Activated naive CD8-positive, alpha-beta T cell treated with anti-CD3 and anti-CD28 coated beads, Interleukin-2, amount 10 ng/mL, durations not matched to agents 7 days and 5 days (primary cell): Measurements from ENCODE around the gene SYK. TPM values are rescaled to one million over a fixed set of nuclear protein-coding genes. Genes with fewer than 3 reads are reported as not detected.

Experiments
- ATAC-seq: fragments of 150-1000 bp; cut with Tn5 transposase; one replicate; pipeline ENCODE4 v1.10.0; 2021; ENCODE audit warnings: low read depth, moderate library complexity
- POLR2A ChIA-PET: fragments of 350-600 bp; sonication (Branson Sonifier 250); formaldehyde crosslinking; loops from one replicate; lab custom pipeline; 2021; ENCODE audit warnings: antibody characterized with exemption; lab: Charles Lee
- DNase-seq: peaks from one replicate; pipeline ENCODE4 v3.0.0; 2021
- H3K27ac Mint-ChIP-seq: one replicate; pipeline ENCODE4 v1.8.0; 2022; ENCODE audit warnings: mild to moderate bottlenecking, mixed read lengths
- H3K27me3 Mint-ChIP-seq: one replicate; pipeline ENCODE4 v1.8.0; 2022; ENCODE audit warnings: mild to moderate bottlenecking, moderate library complexity, mixed read lengths
- H3K36me3 Mint-ChIP-seq: one replicate; pipeline ENCODE4 v1.8.0; 2021; ENCODE audit warnings: mild to moderate bottlenecking, mixed read lengths
- H3K4me1 Mint-ChIP-seq: one replicate; pipeline ENCODE4 v1.8.0; 2021; ENCODE audit warnings: mixed read lengths
- H3K4me3 Mint-ChIP-seq: one replicate; pipeline ENCODE4 v1.8.0; 2022; ENCODE audit warnings: mild to moderate bottlenecking, moderate library complexity, mixed read lengths
- H3K9me3 Mint-ChIP-seq: one replicate; pipeline ENCODE4 v1.8.0; 2021; ENCODE audit warnings: mixed read lengths
- total RNA-seq, 2 experiments: library from RNA; stranded (reverse); gene quantifications; one replicate each; pipeline ENCODE4 v1.2.3, GENCODE V29; 2021

The SYK gene
- total RNA-seq, 2 experiments from 2014 or later: 0.69 to 0.82 TPM

DNA sequence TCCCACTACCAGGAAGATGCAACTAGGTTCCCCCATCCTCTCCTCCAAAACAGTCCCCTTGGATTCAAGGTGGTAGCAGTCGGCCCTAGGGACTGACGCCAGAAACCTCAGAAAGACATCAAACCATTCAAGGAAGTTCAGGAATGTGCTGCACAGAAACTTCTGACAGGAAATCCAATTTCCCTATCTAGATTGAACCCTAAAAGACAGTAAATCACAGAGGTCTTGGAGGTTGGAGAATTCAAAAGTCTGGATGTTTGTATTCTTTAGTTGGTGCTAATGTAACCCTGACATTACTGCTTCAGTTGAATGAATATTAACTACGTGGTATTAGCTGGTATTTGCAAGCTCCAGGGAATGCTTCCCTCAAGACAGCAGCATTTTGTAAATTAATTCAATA, 125.3 kb downstream of the SYK start:
- no peak overlapping the region for H3K4me3 Mint-ChIP-seq
- H3K9me3 Mint-ChIP-seq: no peaks in the 10 kb centered on the region
- POLR2A ChIA-PET: no interaction called here
- no peak overlapping the region for H3K27ac Mint-ChIP-seq
- no peaks in the 10 kb centered on the region for H3K36me3 Mint-ChIP-seq
- H3K27me3 Mint-ChIP-seq: peaks cover 15% of the 10 kb centered on the region
- no peak for ATAC-seq
- no peak for DNase-seq
- H3K4me1 Mint-ChIP-seq: no peaks in the 10 kb centered on the region

GRCh38 chr9:90927496-90927895, 125.9 kb downstream of the SYK start:
- DNase-seq (no peak), ATAC-seq (no peak)
- H3K27me3 Mint-ChIP-seq: peaks cover 15% of the 10 kb centered on the region
- POLR2A ChIA-PET: no interaction called here
- no peak overlapping the region for H3K27ac Mint-ChIP-seq
- no peaks in the 10 kb centered on the region for H3K9me3 Mint-ChIP-seq
- no peak overlapping the region for H3K4me3 Mint-ChIP-seq
- no peaks in the 10 kb centered on the region for H3K4me1 Mint-ChIP-seq
- no peaks in the 10 kb centered on the region for H3K36me3 Mint-ChIP-seq

DNA sequence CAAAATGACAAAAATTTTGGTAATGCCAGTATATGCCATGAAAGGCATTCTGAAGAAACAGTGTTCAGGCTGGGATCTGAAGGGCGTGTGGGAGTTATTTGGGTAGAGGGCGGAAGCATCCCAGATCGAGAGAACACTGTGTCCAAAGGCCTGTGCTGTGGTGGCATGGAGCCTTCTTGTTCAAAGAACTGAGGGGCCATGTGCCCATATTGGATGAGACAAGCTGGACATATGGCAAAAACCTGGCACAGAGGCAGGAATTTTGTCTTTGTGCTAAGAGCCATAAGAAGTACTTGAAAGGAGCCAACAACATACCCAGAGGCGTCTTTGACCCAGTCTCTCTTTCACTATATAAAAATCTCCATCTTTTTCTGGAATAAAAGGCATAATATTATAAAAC, 128.0 kb downstream of the SYK start:
- Mint-ChIP-seq H3K27ac (no peak overlapping the region), H3K4me3 (no peak overlapping the region), H3K36me3 (no peaks in the 10 kb centered on the region), H3K9me3 (no peaks in the 10 kb centered on the region), H3K27me3 (peaks cover 13% of the 10 kb centered on the region), H3K4me1 (no peaks in the 10 kb centered on the region)
- no peak for DNase-seq
- POLR2A ChIA-PET: no interaction called here
- no peak for ATAC-seq

DNA sequence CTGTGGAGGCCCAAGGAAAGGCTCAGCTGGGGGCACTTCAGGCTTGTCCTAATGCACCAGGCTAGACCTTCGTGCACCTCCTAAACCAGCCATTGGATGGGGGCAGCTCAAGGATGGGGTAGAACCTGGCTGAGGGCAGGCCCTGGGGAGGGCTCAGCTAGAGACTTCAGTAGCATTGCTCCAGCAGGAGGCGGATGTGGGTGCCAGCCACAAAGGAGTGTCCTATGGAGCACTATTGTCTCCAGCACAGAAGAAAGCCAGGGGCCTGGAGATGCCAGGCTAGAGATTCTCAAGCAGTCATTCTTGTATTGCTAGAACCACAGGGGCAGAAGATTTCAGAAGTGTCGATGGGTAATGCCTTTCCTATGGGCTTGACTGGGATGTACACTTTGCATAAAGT, 131.8 kb downstream of the SYK start:
- POLR2A ChIA-PET: no interaction called here
- H3K4me1 Mint-ChIP-seq: peaks cover 2% of the 10 kb centered on the region
- no peaks in the 10 kb centered on the region for H3K9me3 Mint-ChIP-seq
- no peak overlapping the region for H3K27ac Mint-ChIP-seq
- H3K4me3 Mint-ChIP-seq: no peak overlapping the region
- H3K36me3 Mint-ChIP-seq: no peaks in the 10 kb centered on the region
- ATAC-seq (no peak), DNase-seq (no peak)
- H3K27me3 Mint-ChIP-seq: peaks cover 13% of the 10 kb centered on the region

DNA sequence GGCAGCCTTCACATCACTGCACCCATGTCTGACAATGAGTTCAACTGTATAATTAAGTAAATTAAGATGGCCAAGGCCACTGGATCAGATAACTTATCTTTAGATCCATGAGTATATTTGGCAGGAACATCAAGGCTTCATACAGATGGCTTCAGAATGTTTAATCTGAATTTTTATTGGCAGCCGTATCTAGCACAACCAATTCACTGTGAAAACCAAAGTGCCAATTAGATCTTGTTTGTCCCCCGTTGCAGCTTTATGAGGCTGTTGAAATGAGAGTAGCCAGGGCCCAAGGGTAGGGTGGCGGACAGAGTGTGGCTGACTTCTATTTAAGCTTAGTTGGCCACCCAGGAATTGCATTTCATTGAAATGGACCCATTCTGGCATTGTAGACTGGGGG, 137.7 kb downstream of the SYK start:
- Mint-ChIP-seq H3K27ac (no peak overlapping the region), H3K9me3 (peaks cover 1% of the 10 kb centered on the region), H3K4me3 (no peak overlapping the region), H3K27me3 (peaks cover 12% of the 10 kb centered on the region), H3K4me1 (peaks cover 2% of the 10 kb centered on the region), H3K36me3 (no peaks in the 10 kb centered on the region)
- POLR2A ChIA-PET: no interaction called here
- ATAC-seq (no peak), DNase-seq (no peak)

GRCh38 chr9:90940280-90940679, 138.7 kb downstream of the SYK start:
- Mint-ChIP-seq H3K27me3 (peaks cover 12% of the 10 kb centered on the region), H3K4me3 (no peak overlapping the region), H3K4me1 (peaks cover under 1% of the 10 kb centered on the region), H3K9me3 (peaks cover 1% of the 10 kb centered on the region), H3K36me3 (no peaks in the 10 kb centered on the region), H3K27ac (no peak overlapping the region)
- DNase-seq (no peak), ATAC-seq (no peak)
- POLR2A ChIA-PET: no interaction called here

DNA sequence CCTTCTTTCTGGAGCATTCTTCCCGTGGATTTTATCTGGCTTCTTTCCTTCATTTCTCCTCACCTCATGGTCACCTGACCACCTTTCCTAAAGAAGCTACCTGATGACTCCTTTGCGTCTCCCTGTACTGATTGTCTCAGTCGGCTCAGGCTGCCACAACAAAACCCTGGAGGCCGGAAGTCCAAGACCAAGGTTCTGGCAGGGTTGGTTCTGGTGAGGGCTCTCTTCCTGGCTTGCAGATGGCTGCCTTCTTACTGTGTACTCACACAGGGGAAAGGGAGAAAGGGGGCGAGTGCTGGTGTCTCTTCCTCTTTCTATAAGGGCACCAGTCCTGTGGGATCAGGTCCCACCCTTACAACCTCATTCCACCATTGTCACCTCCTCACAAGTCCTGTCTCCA, 140.0 kb downstream of the SYK start:
- Mint-ChIP-seq H3K27me3 (peaks cover 18% of the 10 kb centered on the region), H3K9me3 (peaks cover 1% of the 10 kb centered on the region), H3K27ac (no peak overlapping the region), H3K4me1 (no peaks in the 10 kb centered on the region), H3K4me3 (no peak overlapping the region), H3K36me3 (no peaks in the 10 kb centered on the region)
- POLR2A ChIA-PET: no interaction called here
- no peak for DNase-seq
- no peak for ATAC-seq

- ATAC-seq: no peak
- peaks cover 26% of the 10 kb centered on the region for H3K27me3 Mint-ChIP-seq
These were observed 140.9 kb downstream of the SYK start for GRCh38 chr9:90942555-90942954.

GRCh38 chr9:90943341-90943740, 141.7 kb downstream of the SYK start:
- POLR2A ChIA-PET: no interaction called here
- Mint-ChIP-seq H3K36me3 (no peaks in the 10 kb centered on the region), H3K9me3 (peaks cover 1% of the 10 kb centered on the region), H3K27ac (no peak overlapping the region), H3K27me3 (peaks cover 28% of the 10 kb centered on the region), H3K4me1 (no peaks in the 10 kb centered on the region), H3K4me3 (no peak overlapping the region)
- no peak for DNase-seq
- ATAC-seq: no peak

More at GRCh38 chr9:90942555-90942954, 140.9 kb downstream of the SYK start:
- POLR2A ChIA-PET: no interaction called here
- peaks cover 1% of the 10 kb centered on the region for H3K9me3 Mint-ChIP-seq
- H3K4me1 Mint-ChIP-seq: no peaks in the 10 kb centered on the region
- H3K4me3 Mint-ChIP-seq: no peak overlapping the region
- no peak for DNase-seq
- H3K36me3 Mint-ChIP-seq: no peaks in the 10 kb centered on the region
- H3K27ac Mint-ChIP-seq: no peak overlapping the region

- Mint-ChIP-seq H3K27me3 (peaks cover 40% of the 10 kb centered on the region), H3K4me1 (no peaks in the 10 kb centered on the region)
- POLR2A ChIA-PET: no interaction called here
These were observed 143.7 kb downstream of the SYK start for GRCh38 chr9:90945336-90945735.

GRCh38 chr9:90946982-90947381, 145.4 kb downstream of the SYK start:
- no peak for DNase-seq
- no peak overlapping the region for H3K27ac Mint-ChIP-seq
- peaks cover 34% of the 10 kb centered on the region for H3K27me3 Mint-ChIP-seq
- POLR2A ChIA-PET: no interaction called here
- ATAC-seq: no peak
- no peaks in the 10 kb centered on the region for H3K36me3 Mint-ChIP-seq
- H3K4me3 Mint-ChIP-seq: no peak overlapping the region
- H3K4me1 Mint-ChIP-seq: no peaks in the 10 kb centered on the region
- no peaks in the 10 kb centered on the region for H3K9me3 Mint-ChIP-seq

More at GRCh38 chr9:90945336-90945735, 143.7 kb downstream of the SYK start:
- Mint-ChIP-seq H3K4me3 (no peak overlapping the region), H3K36me3 (no peaks in the 10 kb centered on the region), H3K9me3 (peaks cover 1% of the 10 kb centered on the region), H3K27ac (no peak overlapping the region)
- no peak for DNase-seq
- no peak for ATAC-seq

Other genes with a start within 250 kb of the SYK start
- not detected for gene DIRAS2, start 159.0 kb upstream of the SYK start, total RNA-seq